ENCODE measurements around the gene PODXL2. TPM values are rescaled to one million over a fixed set of nuclear protein-coding genes. Genes with fewer than 3 reads are reported as not detected.

The PODXL2 gene
- polyA plus RNA-seq, 1 donor (not counting 4 experiments of a cell fraction or from before 2014, with no cell fraction given): 1.6 TPM

DNA sequence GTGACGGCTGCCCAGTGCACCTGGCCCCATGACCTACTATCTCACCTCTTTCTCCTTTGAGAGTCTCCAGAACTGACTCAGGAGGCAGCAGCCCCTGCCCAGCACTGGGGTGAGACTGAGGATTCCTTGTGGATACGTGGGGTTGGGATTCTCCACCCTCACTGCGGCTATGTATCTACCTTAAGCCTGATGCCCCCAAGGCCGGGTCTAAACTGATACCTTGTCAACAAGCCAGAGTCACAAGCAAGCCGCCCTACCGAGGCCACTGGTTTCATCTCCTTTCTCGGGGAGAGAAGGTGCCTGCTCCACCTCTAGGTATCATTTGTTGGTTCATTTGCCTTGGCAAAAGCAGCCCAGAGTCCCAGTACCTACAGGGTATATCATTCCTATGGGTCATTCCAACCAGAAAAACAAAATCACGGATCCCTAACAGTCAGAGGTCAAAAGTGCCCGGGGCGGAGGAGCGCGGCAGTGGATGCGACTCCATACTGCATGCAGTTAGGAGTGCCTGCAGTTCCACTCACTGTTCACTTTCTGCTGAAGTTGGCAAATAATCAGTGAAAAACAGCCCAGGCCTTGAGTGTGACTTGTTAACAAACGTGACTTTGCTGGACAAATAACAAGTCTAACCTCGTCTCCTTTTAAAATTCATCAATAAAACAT lies 91.3 kb downstream of the PODXL2 start:
- dilution Hi-C loops (cut with MboI; ENCODE audit: extremely low pct_ligation_motif_present, low sequenced_read_pairs): no loop called here
- FAIRE-seq (no peak), DNase-seq (ENCODE audit: low read depth, low spot score) (no peak)
- H3K9me1 ChIP-seq (ENCODE audit: control insufficient read depth, extremely low read depth, insufficient read depth, low read length): no peaks in the 10 kb centered on the region
- no peaks in the 10 kb centered on the region for H3K79me2 ChIP-seq (ENCODE audit: control insufficient read depth, insufficient read depth, low read length)
- no peaks in the 10 kb centered on the region for H3K9me3 ChIP-seq (ENCODE audit: control insufficient read depth, low read depth, low read length)
- no peak overlapping the region for H3K27ac ChIP-seq (ENCODE audit: control insufficient read depth, insufficient read depth, low read length)
- no peak overlapping the region for H3K4me3 ChIP-seq (ENCODE audit: control insufficient read depth in 2 of 3, extremely low read depth in 1 of 3, insufficient read depth in 2 of 3, low read depth in 1 of 3, low read length in 3 of 3)
- H3K27me3 ChIP-seq (ENCODE audit: control insufficient read depth, extremely low read depth, insufficient read depth, low read length): no peaks in the 10 kb centered on the region
- no peak overlapping the region for H3K4me2 ChIP-seq (ENCODE audit: control insufficient read depth, extremely low read depth, insufficient read depth, low read depth, low read length)
- no peak overlapping the region for H2AFZ ChIP-seq (ENCODE audit: control insufficient read depth, low read length)
- no peak overlapping the region for H3K9ac ChIP-seq (ENCODE audit: control insufficient read depth, extremely low read depth, insufficient read depth, low read length)
- H3K4me1 ChIP-seq (ENCODE audit: control insufficient read depth, extremely low read depth, insufficient read depth, low read length): peaks cover 6% of the 10 kb centered on the region
- no peak for TF ChIP-seq EZH2 (IDR thresholded peaks at IDR 0.05; ENCODE audit: low read length)
- TF ChIP-seq, protein P1, sequence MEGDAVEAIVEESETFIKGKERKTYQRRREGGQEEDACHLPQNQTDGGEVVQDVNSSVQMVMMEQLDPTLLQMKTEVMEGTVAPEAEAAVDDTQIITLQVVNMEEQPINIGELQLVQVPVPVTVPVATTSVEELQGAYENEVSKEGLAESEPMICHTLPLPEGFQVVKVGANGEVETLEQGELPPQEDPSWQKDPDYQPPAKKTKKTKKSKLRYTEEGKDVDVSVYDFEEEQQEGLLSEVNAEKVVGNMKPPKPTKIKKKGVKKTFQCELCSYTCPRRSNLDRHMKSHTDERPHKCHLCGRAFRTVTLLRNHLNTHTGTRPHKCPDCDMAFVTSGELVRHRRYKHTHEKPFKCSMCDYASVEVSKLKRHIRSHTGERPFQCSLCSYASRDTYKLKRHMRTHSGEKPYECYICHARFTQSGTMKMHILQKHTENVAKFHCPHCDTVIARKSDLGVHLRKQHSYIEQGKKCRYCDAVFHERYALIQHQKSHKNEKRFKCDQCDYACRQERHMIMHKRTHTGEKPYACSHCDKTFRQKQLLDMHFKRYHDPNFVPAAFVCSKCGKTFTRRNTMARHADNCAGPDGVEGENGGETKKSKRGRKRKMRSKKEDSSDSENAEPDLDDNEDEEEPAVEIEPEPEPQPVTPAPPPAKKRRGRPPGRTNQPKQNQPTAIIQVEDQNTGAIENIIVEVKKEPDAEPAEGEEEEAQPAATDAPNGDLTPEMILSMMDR (optimal IDR thresholded peaks at IDR 0.05 in 1 of 3, IDR thresholded peaks at IDR 0.05 in 1 of 3, conservative IDR thresholded peaks at IDR 0.05 in 1 of 3; ENCODE audit: extremely low read depth in 1 of 3, insufficient read depth in 2 of 3, low read length in 3 of 3): no peak
- H3K36me3 ChIP-seq (ENCODE audit: control insufficient read depth in 2 of 2, extremely low read depth in 1 of 2, insufficient read depth in 2 of 2, low read length in 2 of 2): peaks cover 1 to 5% of the 10 kb centered on the region in 2 experiments
- no peaks in the 10 kb centered on the region for H4K20me1 ChIP-seq (ENCODE audit: control insufficient read depth, extremely low read depth, insufficient read depth, low read length)

- Histone ChIP-seq H3K27ac (ENCODE audit: control insufficient read depth, insufficient read depth, low read length) (no peak overlapping the region), H3K36me3 (ENCODE audit: control insufficient read depth in 2 of 2, extremely low read depth in 1 of 2, insufficient read depth in 2 of 2, low read length in 2 of 2) (peaks cover under 1 to 1% of the 10 kb centered on the region in 2 experiments), H3K79me2 (ENCODE audit: control insufficient read depth, insufficient read depth, low read length) (no peaks in the 10 kb centered on the region), H3K9ac (ENCODE audit: control insufficient read depth, extremely low read depth, insufficient read depth, low read length) (no peak overlapping the region), H2AFZ (ENCODE audit: control insufficient read depth, low read length) (no peak overlapping the region), H3K4me1 (ENCODE audit: control insufficient read depth, extremely low read depth, insufficient read depth, low read length) (peaks cover 6% of the 10 kb centered on the region), H3K4me2 (ENCODE audit: control insufficient read depth, extremely low read depth, insufficient read depth, low read depth, low read length) (no peak overlapping the region), H4K20me1 (ENCODE audit: control insufficient read depth, extremely low read depth, insufficient read depth, low read length) (no peaks in the 10 kb centered on the region), H3K27me3 (ENCODE audit: control insufficient read depth, extremely low read depth, insufficient read depth, low read length) (no peaks in the 10 kb centered on the region), H3K9me3 (ENCODE audit: control insufficient read depth, low read depth, low read length) (no peaks in the 10 kb centered on the region), H3K4me3 (ENCODE audit: control insufficient read depth in 2 of 3, extremely low read depth in 1 of 3, insufficient read depth in 2 of 3, low read depth in 1 of 3, low read length in 3 of 3) (no peak overlapping the region), H3K9me1 (ENCODE audit: control insufficient read depth, extremely low read depth, insufficient read depth, low read length) (no peaks in the 10 kb centered on the region)
- dilution Hi-C loops (cut with MboI; ENCODE audit: extremely low pct_ligation_motif_present, low sequenced_read_pairs): no loop called here
- no peak for TF ChIP-seq EZH2 (IDR thresholded peaks at IDR 0.05; ENCODE audit: low read length)
- TF ChIP-seq, protein P1 (optimal IDR thresholded peaks at IDR 0.05 in 1 of 3, IDR thresholded peaks at IDR 0.05 in 1 of 3, conservative IDR thresholded peaks at IDR 0.05 in 1 of 3; ENCODE audit: extremely low read depth in 1 of 3, insufficient read depth in 2 of 3, low read length in 3 of 3): no peak
- DNase-seq (ENCODE audit: low read depth, low spot score) (no peak), FAIRE-seq (no peak)
Measured at GRCh38 chr3:127720985-127721935, 92.3 kb downstream of the PODXL2 start.

Data from keratinocyte (primary cell).